NCI-H1105 (cell line): ENCODE results near the gene FADS3.
A peak's percentile ranks its signal among the peaks of the same experiment; 100 is the strongest.

Experiments
- DNase-seq: peaks from one replicate; lab custom pipeline; 2025; lab: John Stamatoyannopoulos, UW

FADS3 gene, protein sequence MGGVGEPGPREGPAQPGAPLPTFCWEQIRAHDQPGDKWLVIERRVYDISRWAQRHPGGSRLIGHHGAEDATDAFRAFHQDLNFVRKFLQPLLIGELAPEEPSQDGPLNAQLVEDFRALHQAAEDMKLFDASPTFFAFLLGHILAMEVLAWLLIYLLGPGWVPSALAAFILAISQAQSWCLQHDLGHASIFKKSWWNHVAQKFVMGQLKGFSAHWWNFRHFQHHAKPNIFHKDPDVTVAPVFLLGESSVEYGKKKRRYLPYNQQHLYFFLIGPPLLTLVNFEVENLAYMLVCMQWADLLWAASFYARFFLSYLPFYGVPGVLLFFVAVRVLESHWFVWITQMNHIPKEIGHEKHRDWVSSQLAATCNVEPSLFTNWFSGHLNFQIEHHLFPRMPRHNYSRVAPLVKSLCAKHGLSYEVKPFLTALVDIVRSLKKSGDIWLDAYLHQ

DNA sequence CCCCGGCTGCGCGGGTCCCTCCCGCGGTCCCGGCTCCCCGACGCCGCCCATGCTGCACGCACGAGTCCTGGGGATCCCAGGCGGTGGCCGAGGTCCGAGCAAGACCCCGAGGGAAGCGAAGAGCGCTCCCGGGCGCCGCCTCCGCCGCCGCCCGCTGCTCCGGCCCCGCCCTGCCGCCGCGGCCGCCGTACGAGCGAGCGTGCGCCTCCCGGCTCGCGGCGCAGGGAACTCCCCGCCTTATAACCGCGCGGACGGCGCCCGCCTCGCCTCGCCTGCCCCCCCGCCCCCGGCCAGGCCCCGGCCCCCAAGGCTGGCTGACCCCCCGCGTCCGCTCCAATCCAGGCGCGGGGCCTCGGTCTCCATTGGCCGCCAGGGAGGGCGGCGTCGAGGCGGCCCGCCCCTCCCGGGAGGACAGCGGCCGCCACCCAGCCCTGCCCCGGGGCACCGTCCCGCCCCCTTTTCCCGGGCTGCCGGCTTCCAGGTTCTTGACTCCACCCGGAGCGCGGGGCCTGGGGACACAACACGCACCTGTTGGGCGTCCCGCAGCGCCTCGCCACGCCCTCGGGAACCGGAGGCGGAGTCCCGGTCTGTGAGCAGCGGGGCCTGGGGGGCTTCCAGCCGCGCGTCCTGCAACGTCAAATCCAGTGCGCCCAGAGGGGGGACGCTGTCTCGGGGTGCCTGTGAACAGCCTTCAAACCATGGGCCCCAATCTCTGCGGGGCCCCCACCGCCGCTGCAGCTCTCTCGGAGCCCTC lies at the start of gene FADS3:
FADS3 (minus strand) TSS at position 215 of the 754 bp plus-strand sequence; CDS start at position 51, 164 bp downstream.
- DNase-seq = peak; percentile 71

DNA sequence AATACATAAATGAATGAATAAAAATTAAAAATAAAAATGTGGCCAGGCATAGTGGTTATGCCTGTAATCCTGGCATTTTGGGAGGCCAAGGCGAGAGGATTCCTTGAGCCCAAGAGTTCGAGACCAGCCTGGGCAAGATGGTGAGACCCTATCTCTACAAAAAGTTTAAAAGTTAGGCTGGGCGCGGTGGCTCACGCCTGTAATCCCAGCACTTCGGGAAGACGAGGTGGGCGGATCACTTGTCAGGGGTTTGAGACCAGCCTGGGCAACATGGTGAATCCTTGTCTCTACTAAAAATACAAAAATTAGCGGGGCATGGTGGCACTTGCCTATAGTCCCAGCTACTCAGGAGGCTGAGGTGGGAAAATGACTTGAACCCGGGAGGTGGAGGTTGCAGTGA lies 49.1 kb upstream of the FADS3 start:
- no peak for DNase-seq

DNA sequence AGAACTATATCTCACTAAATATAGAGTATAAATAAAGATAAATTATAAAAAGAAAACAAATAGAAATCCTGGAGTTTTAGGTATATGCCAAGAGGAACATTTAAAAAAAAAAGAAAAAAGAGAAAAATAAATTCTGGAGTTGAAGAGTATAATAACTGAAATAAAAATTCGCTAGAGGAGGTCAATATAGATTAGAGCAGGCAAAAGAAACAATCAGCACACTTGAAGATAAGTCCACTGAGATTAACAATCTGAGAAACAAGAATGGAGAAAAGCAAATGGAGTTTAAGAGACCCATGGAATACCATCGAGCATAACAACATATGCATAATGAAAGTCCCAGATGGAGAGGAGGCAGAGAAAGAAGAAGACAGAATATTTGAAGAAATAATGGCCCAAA lies 44.5 kb upstream of the FADS3 start:
- DNase-seq = no peak

DNA sequence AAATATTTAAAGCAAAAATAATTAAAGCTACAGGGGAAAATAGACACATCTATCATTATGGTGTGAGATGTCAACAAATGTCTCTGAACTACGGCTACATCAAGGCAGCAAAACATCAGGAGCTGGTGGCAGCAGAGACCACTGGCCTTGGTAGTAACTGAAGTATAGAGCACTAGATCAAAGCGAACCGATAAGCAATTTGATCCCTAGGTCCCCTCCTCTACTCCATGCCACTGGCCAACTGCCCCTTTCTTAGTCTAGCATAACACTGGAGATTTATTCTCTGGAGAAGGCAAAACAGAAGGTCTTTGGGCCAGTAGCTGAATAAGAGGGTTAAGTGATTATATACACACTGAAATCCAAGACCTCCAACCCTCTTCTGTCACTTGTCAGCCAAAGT lies 39.6 kb upstream of the FADS3 start:
- no peak for DNase-seq

DNA sequence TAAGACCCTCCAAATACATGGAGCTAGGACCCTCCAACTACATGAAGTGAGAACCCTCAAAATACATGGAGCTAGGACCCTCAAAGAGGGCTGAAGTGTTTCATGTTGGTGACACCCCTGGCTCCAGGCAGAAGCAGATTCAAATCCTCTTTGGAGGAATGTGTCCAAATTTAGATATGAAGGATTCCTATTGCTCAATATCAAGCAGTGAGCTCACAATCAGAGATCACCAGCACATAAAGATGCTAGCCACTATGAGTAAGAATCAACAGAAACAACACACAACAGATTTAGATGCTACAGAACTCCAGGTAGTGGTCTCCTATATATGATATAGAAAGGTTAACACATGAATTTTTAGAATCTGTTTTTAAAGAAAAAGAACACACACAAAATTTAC lies 37.3 kb upstream of the FADS3 start:
- DNase-seq = no peak

DNA sequence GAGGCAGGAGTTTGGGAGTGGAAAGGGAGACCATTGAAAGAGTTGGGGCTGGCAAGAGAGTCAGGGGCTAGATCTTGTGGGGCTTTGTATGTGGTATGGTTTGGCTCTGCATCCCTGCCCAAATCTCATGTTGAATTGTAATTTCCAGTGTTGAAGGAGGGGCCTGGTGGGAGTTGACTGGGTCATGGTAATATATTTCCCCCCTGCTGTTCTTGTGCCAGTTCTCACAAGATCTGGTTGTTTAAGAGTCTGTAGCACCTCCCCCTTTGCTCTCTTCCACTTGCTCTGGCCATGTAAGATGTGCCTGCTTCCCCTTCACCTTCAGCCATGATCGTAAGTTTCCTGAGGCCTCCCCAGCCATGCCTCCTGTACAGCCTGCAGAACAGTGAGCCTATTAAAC lies 36.2 kb upstream of the FADS3 start:
- no peak for DNase-seq

DNA sequence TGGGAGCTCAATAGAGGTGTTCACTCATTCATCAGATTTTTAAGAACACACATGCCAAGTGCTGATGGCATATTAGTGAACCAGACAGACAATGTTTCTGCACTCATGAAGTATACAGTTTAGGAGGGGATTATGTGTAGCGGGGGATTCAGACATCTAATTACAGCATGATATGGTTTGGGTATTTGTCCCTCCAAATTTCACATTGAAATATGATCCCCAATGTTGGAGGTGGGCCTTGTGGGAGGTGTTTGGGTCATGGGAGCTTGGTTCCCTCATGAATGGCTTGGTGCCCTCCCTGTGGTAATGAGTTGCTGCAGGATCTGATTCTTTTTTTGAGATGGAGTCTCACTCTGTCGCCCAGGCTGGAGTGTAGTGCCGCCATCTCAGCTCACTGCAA lies 34.9 kb upstream of the FADS3 start:
- DNase-seq = no peak

DNA sequence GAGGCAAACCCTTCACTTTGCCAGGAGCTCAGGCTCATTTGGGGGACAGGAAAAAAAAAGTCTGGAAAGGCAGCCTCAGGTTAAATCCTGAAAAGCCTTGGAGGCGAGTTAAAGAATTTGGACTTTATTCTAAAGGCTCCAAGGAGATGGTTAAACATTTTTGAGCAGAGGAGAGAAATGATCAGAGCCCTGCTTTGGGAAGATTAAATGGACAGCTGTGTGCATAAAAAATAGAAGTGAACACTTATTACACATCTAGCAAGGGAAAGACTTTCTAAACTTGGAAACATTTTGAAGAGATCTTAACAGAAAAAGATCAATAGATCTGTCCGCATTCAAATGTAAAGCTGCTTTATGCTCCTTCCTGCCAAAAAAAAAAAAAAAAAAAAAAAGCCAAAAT lies 34.4 kb upstream of the FADS3 start:
- no peak for DNase-seq

DNA sequence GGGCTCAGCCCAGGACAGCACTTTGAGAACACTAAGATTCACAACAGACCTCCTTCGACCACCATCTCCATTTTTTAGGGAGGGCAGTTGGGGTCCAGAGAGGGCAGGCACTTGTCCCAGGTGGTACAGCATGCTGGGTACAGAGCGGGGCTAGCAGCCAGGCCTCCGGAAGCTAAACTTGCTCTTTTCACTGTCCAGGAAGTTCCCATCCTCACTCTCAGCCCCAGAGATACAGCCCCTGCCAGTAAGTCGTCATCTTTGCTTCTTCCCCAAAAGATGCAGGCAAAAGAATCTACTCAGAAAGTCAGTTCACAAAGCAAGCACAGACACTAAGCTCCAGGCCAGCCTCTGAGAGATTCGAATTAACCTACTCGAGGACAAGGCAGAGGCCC lies 32.7 kb upstream of the FADS3 start:
- no peak for DNase-seq

DNA sequence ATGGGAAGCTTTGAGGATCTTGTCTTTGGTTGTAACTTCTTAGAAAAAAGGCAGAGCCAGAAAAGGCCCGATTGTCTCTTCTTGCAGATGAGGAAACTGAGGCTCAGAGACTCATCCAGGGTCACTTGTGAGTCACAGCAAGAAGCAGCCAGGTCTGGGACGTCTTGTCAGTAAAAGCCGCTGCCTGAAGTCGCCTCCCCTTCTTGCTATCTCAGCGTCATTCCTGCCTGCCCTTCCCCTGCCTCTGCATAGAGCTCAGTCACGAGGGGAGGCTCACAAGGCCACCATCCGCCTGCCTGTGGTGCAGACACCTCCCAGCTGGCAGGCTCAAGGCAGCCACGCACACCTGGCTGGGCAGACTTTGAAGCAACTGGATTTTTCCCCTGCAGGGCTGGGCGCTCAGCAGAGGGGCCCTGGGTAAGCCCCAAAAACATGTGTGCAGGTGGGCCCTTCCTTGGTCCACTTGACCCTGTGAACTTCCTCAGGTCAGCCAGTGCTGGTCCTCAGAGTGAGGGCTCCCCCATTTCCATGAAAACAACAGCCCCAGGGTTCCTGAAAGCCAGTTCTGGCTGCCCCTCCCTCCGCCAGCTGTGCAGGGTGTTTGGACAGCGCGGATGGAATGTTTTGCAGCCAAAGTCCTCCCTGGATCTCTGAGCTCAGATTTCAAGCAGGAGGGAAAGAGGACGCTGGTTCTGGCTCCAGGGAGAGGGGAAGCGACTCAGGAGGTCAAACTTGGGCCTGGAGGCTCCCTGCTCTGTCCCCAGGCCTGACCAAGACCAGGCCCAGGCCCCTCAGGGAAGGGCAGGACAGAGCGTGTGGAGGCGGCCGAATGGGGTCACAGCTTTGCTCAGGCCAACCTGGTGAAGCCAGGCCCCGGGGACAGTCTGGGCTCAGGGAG lies 32.1 kb upstream of the FADS3 start:
- DNase-seq = no peak

DNA sequence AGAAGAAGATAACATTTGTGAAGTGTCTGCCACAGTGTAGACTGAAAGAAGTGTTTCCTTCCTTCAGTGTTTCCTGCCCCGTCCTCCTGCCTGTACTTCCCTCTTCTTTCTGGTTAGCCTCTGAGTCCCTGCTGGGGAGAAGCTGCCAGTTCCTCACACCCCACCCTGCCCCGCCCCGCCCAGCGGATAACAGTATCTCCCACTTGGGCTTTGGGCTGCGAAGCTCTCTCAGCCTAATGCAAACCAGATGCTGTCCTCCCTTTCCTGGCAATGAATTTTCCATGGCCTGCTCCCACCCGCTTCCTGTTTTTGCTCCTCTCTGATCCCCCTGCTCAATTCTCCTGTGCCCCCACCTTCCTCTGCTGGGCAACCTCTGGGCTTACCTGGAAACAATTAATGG lies 31.2 kb upstream of the FADS3 start:
- no peak for DNase-seq

DNA sequence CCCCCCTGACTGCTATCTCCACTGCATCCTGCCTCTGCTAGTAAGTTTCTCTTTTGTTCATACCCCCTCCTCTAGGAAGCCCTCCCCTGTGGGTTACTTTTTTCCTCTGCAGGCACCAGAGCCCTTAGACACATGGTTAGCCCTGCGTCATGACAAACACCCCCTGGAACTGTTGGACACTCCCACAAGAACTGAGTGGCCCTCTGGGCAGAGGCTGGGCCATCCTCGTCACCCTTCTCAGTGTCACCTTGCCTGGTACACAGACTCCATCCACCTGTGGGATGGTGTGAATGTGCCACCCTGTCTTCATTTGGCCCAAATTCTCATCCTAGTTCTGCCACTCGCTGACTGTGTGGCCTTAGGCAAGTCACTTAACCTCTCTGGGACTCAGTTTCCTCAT lies 30.1 kb upstream of the FADS3 start:
- no peak for DNase-seq

DNA sequence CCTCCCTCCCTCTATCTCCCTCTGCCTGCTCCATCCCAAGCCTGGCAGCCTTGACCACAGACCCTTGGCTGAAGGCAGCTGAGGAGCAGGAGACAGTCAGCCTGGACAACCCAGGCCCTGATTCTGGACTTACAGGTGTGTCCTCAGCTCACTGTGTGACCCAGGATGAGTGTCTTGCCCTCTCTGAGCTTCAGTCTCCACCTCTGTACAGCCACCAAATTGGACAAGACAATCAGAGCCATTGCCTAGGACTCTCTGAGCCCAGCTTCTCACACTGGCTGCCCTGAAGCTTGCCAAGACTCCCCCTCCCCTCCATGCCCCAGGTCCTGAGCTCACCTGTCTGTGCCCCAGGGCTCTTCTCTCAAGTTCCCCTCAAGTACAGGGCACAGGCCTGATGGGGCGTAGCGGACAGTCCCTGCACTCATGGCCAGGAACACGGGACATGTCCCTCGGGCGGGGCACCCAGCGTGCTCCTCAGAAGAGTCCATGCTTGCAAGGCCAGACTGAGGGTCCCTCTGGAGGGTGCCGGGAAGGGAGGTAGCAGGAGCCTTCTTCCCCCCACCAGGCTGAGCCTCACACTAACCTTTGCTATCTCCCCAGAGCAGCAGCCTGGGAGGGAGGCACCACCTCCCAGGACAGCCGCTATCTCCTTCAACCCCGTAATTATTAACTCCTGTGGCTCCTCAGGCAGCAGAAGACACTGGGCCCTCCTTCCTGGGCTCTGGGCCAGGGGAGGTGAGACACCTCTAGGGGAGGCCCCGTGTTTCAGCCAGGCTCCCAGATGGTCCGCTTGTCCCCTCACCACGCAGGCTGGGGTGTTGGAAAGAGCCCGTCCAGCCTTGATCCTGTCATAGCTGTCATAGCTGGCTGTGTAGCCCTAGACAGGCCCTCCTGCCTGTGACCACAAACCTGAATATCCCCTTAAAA lies 28.6 kb upstream of the FADS3 start:
- DNase-seq = no peak

DNA sequence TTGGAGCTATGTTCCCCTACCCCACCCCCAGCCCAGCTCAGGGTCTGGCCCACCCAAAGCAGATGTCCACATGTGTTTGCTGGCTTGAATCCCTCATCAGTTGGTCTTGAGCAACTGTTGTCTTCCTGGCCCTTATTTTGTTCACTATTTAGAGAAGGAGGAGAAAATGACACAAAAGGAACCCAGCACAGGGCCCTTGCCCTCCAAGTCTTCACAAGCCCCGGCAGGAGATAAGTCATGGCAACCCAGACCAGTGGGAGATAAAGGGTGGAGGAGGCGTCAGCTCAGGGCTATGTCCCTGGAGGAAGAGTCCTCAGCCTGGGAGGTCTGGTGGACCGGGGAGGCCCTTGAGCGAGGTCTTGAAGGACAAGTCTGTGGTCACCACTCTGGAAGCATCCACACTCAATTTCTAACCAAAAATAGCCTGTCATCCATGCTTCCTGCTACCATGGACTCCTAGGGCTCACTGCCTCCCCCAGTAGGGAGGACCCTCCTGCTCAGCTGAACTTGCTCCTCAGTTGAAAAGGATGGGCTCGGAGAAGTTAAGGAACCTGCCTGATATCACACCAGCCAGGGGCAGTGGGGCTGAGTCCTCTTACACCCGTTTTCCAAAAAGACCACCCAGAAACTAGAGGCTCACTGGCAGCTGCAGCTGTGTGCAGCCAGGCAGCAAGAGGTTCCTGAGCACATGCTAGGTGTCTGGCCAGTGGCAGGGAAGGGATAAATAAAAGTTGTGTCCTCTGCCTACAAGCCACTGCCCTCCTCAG lies 27.8 kb upstream of the FADS3 start:
- DNase-seq = no peak

DNA sequence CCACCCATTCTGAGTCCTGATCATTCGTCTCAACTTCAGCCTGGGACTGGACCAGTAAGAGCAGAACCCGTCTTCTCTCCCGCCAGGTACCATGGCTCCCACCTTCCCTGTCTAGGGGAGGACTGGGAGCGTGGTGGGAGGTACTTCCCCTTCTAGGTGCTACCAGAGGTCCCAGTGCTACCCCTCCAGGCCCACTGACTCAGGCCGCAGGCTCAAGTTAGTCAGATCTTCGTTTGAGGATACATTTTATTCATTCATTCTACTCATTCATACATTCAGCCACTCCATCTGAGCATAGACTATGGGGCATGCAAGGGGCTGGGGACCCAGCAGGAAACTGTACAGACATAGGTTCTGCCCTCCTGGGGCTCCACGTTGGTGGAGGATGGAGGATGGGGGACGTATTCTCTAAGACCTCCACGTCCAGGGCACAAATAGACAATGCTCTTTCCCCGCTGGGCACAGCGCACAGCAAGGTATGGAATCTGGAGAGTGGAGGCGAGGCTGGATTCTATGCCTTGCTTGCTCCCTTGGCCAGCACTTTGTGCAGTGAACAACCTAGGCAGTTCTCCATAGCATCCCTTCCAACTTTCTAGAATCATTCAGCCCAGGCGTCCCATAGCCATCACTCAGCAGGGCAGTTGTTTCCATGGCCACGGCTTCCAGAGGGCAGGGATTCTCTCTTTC lies 27.0 kb upstream of the FADS3 start:
- DNase-seq = no peak

DNA sequence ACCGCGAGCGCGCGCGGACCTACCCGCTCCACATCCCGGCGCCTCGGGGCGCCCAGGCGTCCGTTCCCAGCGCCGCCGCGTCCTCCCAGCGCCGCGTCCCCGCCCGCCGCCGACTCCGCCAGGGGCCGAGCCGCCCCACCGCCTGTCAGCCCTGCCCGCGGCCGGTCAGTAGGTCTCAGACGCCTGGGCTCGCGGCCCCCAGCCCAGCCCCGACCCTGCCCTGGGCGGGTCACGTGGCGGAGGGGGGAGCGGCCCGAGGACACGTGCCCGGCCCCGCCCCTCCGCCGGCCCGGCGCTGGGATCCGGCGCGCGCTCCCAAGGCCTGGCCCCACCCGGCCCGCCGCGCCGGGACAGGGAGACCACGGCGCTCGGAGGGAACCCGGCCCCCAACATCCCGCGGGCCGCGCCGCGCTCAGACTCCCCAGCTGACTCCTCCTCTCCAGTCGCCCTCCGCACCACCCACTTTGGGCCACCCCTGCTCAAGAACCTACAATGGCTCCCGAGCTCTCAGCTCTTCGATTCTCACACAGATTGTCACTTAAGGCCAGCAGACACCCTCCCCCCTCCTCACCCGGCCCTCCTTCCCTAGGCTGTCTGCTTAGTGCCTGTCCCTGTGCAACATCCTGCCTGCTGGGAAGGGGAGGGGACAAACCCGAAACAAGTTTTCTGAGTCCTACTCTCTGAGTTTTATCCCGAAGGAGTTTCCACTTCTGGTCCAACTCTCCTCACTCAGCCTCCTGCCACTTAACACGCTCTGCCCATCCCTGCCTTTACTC lies 26.2 kb upstream of the FADS3 start, which contains the start of gene RAB3IL1:
RAB3IL1 (minus strand) TSS at position 233 of the 776 bp plus-strand sequence; CDS start at position 34, 199 bp downstream.
- DNase-seq = peak; percentile 1

DNA sequence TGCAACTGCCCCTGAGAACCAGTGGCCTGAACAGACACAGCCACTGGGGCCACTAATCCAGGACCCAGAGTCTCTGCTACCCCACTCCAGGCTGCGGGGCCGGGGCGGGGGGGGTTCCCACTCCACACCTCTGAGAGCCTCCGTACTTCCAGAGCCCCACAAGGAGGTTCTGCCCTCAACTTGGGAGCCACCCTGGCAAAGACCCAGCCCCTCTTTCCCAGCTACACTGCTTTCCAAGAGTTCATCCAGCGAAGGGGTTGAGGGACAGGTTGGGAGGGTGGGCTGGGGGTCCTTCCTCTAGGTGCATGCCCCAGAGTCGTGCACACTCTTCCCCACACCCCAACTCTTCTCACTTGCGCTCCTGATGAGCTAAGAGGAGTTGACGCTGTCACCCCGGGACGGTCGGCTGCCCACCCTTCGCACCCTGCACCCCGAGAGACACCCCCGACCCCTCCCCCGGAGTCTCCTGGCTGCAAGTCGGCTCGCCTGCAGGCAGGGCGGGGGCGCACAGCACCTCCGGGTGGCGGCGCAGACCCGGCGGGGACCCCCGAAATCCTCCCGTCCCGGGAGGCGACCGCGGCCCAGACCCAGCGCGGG lies 25.5 kb upstream of the FADS3 start:
- no peak for DNase-seq

DNA sequence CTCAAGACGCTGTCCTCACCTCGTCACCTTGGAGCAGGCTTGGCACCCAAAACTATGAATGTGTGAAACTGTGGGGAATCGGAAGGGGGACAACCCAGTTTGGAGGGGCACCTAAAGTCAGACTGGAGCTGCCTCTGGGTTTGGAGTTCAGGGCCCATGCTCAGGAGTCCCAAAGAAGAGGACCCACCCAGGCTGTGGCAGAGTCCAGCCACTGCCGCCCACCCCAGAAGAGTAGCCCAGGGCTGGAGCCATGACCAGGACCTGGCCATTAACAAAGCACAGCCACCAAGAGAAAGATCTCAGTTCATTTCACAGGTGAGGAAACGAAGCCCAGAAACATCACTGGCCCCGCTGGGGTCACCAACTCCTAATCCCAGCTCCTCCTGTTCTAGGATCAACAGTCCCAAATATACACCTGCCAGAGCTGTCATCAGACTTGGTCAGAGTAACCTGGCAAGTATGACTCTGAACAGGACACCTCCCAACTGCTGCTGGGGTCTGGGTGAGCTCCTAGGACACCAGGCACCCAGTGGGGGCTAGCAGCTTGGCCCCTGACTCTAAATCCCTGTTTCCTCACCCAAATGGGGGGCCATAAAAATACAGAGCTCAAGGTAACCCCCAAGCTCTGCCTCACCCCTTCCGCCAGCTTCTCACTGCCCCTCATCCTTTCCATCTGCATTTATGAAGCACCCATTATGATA lies 23.3 kb upstream of the FADS3 start:
- DNase-seq = no peak
